Keratinocyte (primary cell): Measurements from ENCODE around the gene ANTKMT. TPM values are rescaled to one million over a fixed set of nuclear protein-coding genes. Genes with fewer than 3 reads are reported as not detected.

Experiments
- DNase-seq: peaks from one replicate; pipeline ENCODE4 v3.0.0-alpha.2; 2011; ENCODE audit warnings: low read depth, missing footprints, low spot score
- FAIRE-seq: peaks from 2 replicates; lab custom pipeline; 2011; peaks lifted over from hg19 to GRCh38; lab: Jason Lieb, UNC
- H2AFZ ChIP-seq: 2 replicates; pipeline ENCODE4 v1.6.0; 2012; ENCODE audit warnings: low read length, control low read depth, inconsistent platforms; ENCODE audit not compliant: control insufficient read depth
- H3K27ac ChIP-seq: 2 replicates; pipeline ENCODE4 v1.5.1; 2011; ENCODE audit warnings: low read length; ENCODE audit not compliant: control insufficient read depth, insufficient read depth
- H3K27me3 ChIP-seq: 3 replicates; pipeline ENCODE4 v1.6.0; 2011; ENCODE audit warnings: low read length; ENCODE audit not compliant: control insufficient read depth, insufficient read depth; ENCODE audit errors: extremely low read depth
- H3K36me3 ChIP-seq, 2 experiments: 2 replicates in 1 of 2; 3 replicates in 1 of 2; pipeline ENCODE4 v1.5.1; 2011; ENCODE audit warnings: low read length in 2 of 2, mild to moderate bottlenecking in 1 of 2; ENCODE audit not compliant: control insufficient read depth in 2 of 2, insufficient read depth in 2 of 2; ENCODE audit errors: extremely low read depth in 1 of 2
- H3K4me1 ChIP-seq: 3 replicates; pipeline ENCODE4 v1.5.1; 2011; ENCODE audit warnings: low read length; ENCODE audit not compliant: control insufficient read depth, insufficient read depth; ENCODE audit errors: extremely low read depth
- H3K4me2 ChIP-seq: 3 replicates; pipeline ENCODE4 v1.6.0; 2011; ENCODE audit warnings: low read depth, low read length; ENCODE audit not compliant: control insufficient read depth, insufficient read depth; ENCODE audit errors: extremely low read depth
- H3K4me3 ChIP-seq, 3 experiments: fragments of 200-600 bp in 1 of 3; sonication (generic) in 1 of 3; 2 replicates in 2 of 3; 3 replicates in 1 of 3; pipeline ENCODE4 v1.5.1; 2011 to 2016; ENCODE audit warnings: low read length in 3 of 3, mild to moderate bottlenecking in 3 of 3, control low read depth in 2 of 3, inconsistent platforms in 1 of 3, low read depth in 1 of 3, mixed read lengths in 1 of 3, mixed run types in 1 of 3, moderate library complexity in 1 of 3; ENCODE audit not compliant: control insufficient read depth in 2 of 3, insufficient read depth in 2 of 3; ENCODE audit errors: extremely low read depth in 1 of 3
- H3K79me2 ChIP-seq: 2 replicates; pipeline ENCODE4 v1.6.0; 2012; ENCODE audit warnings: low read length; ENCODE audit not compliant: control insufficient read depth, insufficient read depth
- H3K9ac ChIP-seq: 3 replicates; pipeline ENCODE4 v1.6.0; 2011; ENCODE audit warnings: low read length; ENCODE audit not compliant: control insufficient read depth, insufficient read depth; ENCODE audit errors: extremely low read depth
- H3K9me1 ChIP-seq: 3 replicates; pipeline ENCODE4 v1.6.0; 2011; ENCODE audit warnings: low read length; ENCODE audit not compliant: control insufficient read depth, insufficient read depth; ENCODE audit errors: extremely low read depth
- H3K9me3 ChIP-seq: 2 replicates; pipeline ENCODE4 v1.5.1; 2012; ENCODE audit warnings: low read depth, low read length; ENCODE audit not compliant: control insufficient read depth
- H4K20me1 ChIP-seq: 3 replicates; pipeline ENCODE4 v1.6.0; 2011; ENCODE audit warnings: low read length; ENCODE audit not compliant: control insufficient read depth, insufficient read depth; ENCODE audit errors: extremely low read depth
- CTCF ChIP-seq, 3 experiments: IDR thresholded peaks in 1 of 3; conservative IDR thresholded peaks in 1 of 3; optimal IDR thresholded peaks in 1 of 3; 2 replicates in 2 of 3; 3 replicates in 1 of 3; pipeline versions ENCODE3 to v1.5.1; 2011; ENCODE audit warnings: low read length in 3 of 3, mild to moderate bottlenecking in 3 of 3, moderate library complexity in 2 of 3, control low read depth in 1 of 3, inconsistent platforms in 1 of 3; ENCODE audit not compliant: insufficient read depth in 2 of 3; ENCODE audit errors: extremely low read depth in 1 of 3
- EZH2 ChIP-seq: IDR thresholded peaks from one replicate; pipeline ENCODE4 v1.6.1; 2012; ENCODE audit warnings: inconsistent platforms, mild to moderate bottlenecking, low read length, moderate library complexity
- dilution Hi-C: fragments of 300-500 bp; cut with MboI; formaldehyde crosslinking; loops from one replicate; pipeline ENCODE4 v1.7.0; 2020; ENCODE audit warnings: low sequenced_read_pairs; ENCODE audit not compliant: extremely low pct_ligation_motif_present
- polyA plus RNA-seq, 5 experiments: library from polyadenylated mRNA; depleted of rRNA in 3 of 5; stranded (reverse) in 3 of 5; stranded (forward) in 1 of 5; unstranded in 1 of 5; fragments of >200 nt; gene quantifications; 1 replicate in 1 of 5; 2 replicates in 3 of 5; 3 replicates in 1 of 5; pipeline versions ENCODE4 v1.2.1 to v1.2.3, GENCODE V29; 2011 to 2012; ENCODE audit warnings: missing spikeins in 2 of 5, low read depth in 1 of 5, low replicate concordance in 1 of 5

Gene ANTKMT
- polyA plus RNA-seq, 1 donor (not counting 4 experiments of a cell fraction or from before 2014, with no cell fraction given): 5.6 TPM

DNA sequence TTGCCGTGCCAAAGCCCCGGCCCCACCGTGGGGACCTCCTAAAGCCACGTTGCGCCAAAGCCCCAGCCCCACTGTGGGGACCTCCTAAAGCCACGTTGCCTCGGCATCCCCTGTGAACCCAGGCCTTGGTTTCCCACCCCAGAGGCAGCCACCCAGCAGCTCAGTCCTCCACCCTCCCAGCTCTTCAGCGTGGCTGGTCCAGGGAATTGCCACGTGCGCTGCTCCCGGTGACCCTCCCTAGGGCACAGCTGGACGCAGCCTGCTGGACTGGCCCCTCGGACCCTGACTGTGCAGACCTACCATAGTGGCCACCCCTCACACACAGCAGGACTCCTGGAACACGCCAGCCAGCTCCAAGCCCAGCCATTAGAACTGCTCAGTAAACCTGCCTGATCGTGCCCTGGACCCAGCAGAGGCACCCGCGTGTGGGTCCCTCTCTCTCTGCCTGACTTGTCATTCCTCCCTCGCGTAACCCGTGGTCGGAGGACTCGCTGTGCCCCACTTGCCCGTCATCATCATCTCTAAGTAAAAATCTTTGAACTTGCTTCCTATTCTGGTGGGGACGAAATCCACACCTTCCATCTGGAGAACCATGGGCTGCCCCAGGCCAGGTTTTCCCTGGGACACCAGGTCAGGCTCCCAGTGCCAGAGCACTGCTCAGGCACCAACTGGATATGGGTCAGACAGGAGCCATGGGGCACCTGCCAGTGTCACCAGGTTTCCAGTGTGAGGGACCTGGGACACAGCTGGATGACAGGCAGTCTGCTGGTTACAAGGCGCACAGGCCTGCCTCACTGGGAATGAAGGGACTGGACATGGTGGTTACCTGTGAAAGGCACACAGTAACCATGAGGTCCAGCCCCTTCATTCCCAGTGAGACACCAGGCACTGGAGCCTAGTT is 14.3 kb downstream of the ANTKMT start:
- H3K4me3 ChIP-seq: no peak overlapping the region
- no peaks in the 10 kb centered on the region for H3K9me1 ChIP-seq
- no peaks in the 10 kb centered on the region for H3K27me3 ChIP-seq
- no peak overlapping the region for H3K9ac ChIP-seq
- dilution Hi-C loops: no loop called here
- DNase-seq (no peak), FAIRE-seq (no peak)
- peaks cover 13% of the 10 kb centered on the region for H3K4me1 ChIP-seq
- peaks cover 25 to 30% of the 10 kb centered on the region in 2 experiments for H3K36me3 ChIP-seq
- H3K79me2 ChIP-seq: peaks cover 9% of the 10 kb centered on the region
- no peaks in the 10 kb centered on the region for H4K20me1 ChIP-seq
- no peak overlapping the region for H2AFZ ChIP-seq
- TF ChIP-seq EZH2 (no peak), CTCF (optimal IDR thresholded peaks at IDR 0.05 in 1 of 3, IDR thresholded peaks at IDR 0.05 in 1 of 3, conservative IDR thresholded peaks at IDR 0.05 in 1 of 3; ENCODE audit: extremely low read depth in 1 of 3, insufficient read depth in 2 of 3, low read length in 3 of 3) (no peak)
- H3K4me2 ChIP-seq: no peak overlapping the region
- no peaks in the 10 kb centered on the region for H3K9me3 ChIP-seq
- no peak overlapping the region for H3K27ac ChIP-seq

- Histone ChIP-seq H3K9me3 (no peaks in the 10 kb centered on the region), H3K27me3 (no peaks in the 10 kb centered on the region), H4K20me1 (no peaks in the 10 kb centered on the region), H3K79me2 (peaks cover 12% of the 10 kb centered on the region), H3K4me1 (peaks cover 14% of the 10 kb centered on the region), H3K4me2 (no peak overlapping the region), H3K27ac (no peak overlapping the region), H3K9ac (no peak overlapping the region), H3K36me3 (peaks cover 25 to 30% of the 10 kb centered on the region in 2 experiments), H3K4me3 (no peak overlapping the region), H3K9me1 (no peaks in the 10 kb centered on the region), H2AFZ (no peak overlapping the region)
- TF ChIP-seq CTCF (optimal IDR thresholded peaks at IDR 0.05 in 1 of 3, IDR thresholded peaks at IDR 0.05 in 1 of 3, conservative IDR thresholded peaks at IDR 0.05 in 1 of 3; ENCODE audit: extremely low read depth in 1 of 3, insufficient read depth in 2 of 3, low read length in 3 of 3) (no peak), EZH2 (no peak)
- DNase-seq (no peak), FAIRE-seq (no peak)
- dilution Hi-C loops: no loop called here
Observed at GRCh38 chr16:735982-736453, 15.1 kb downstream of the ANTKMT start.
